GM12891 (cell line): ENCODE results near the gene TMEM222.

Experiments used
- POLR2A ChIP-seq: IDR thresholded peaks from 2 replicates; pipeline ENCODE4 v1.6.1; 2011; ENCODE audit warnings: low read depth, low read length, control low read depth
- POLR2AphosphoS5 ChIP-seq: IDR thresholded peaks from 2 replicates; pipeline ENCODE4 v1.6.1; 2011; ENCODE audit warnings: low read depth, low read length, control low read depth
- SPI1 ChIP-seq: IDR thresholded peaks from 2 replicates; pipeline ENCODE4 v1.6.1; 2011; ENCODE audit warnings: low read depth, low read length, control low read depth

GRCh38 chr1:27380766-27381733, 59.1 kb downstream of the TMEM222 start:
- TF ChIP-seq POLR2AphosphoS5 (no peak), POLR2A (no peak), SPI1 (no peak)
